Ascending aorta (tissue), 2 donors: ENCODE results near the gene SLC12A5. TPM values are rescaled to one million over a fixed set of nuclear protein-coding genes. Genes with fewer than 3 reads are reported as not detected.
"Not testable (repeated sequence)": the region's sequence is repeated elsewhere in the genome, so short reads cannot be mapped to it uniquely, and the experiment has no call there.

ENCODE experiments used
- DNase-seq, 2 donors: peaks; one replicate each; pipeline ENCODE4 v3.0.0-alpha.2; 2019; ENCODE audit warnings: low spot score in 2 of 2
- H3K27ac ChIP-seq, 2 donors: fragments of 200-600 bp; sonication (generic); one replicate each; pipeline ENCODE4 v1.5.1; 2016 to 2017; ENCODE audit warnings: mild to moderate bottlenecking in 1 of 2
- H3K27me3 ChIP-seq: fragments of 200-600 bp; sonication (generic); one replicate; pipeline ENCODE4 v1.5.1; 2017
- H3K36me3 ChIP-seq, 2 donors: fragments of 200-600 bp; sonication (generic); one replicate each; pipeline ENCODE4 v1.5.1; 2016
- H3K4me1 ChIP-seq, 2 donors: fragments of 200-600 bp; sonication (generic); one replicate each; pipeline ENCODE4 v1.5.1; 2016 to 2017; ENCODE audit warnings: mild to moderate bottlenecking in 1 of 2
- H3K4me3 ChIP-seq, 2 donors: fragments of 200-600 bp; sonication (generic); one replicate each; pipeline ENCODE4 v1.5.1; 2016 to 2017; ENCODE audit warnings: mild to moderate bottlenecking in 1 of 2
- H3K9me3 ChIP-seq, 2 donors: fragments of 200-600 bp; sonication (generic); one replicate each; pipeline ENCODE4 v1.5.1; 2016
- CTCF ChIP-seq, 3 experiments: fragments of 200-600 bp in 2 of 3; fragments of 450-650 bp in 1 of 3; sonication (generic) in 2 of 3; IDR thresholded peaks; one replicate each; pipeline ENCODE4 v1.5.1; 2016 to 2019; ENCODE audit warnings: antibody characterized with exemption in 3 of 3, mild to moderate bottlenecking in 1 of 3, moderate library complexity in 1 of 3
- intact Hi-C: fragments of 100-400 bp; cut with DNase I; formaldehyde crosslinking; loops from one replicate; pipeline ENCODE4 v1.15.1; 2023
- total RNA-seq: library from RNA; depleted of rRNA; stranded (reverse); fragments of >200 nt; gene quantifications from one replicate; pipeline ENCODE4 v1.1.0, GENCODE V29; 2016

The SLC12A5 gene
- total RNA-seq, 1 donor from 2014 or later = not detected

GRCh38 chr20:46088409-46089166 is 59.6 kb downstream of the SLC12A5 start:
- peaks cover 3 to 47% of the 10 kb centered on the region in 2 donors for H3K4me1 ChIP-seq
- no peaks in the 10 kb centered on the region for H3K9me3 ChIP-seq
- H3K4me3 ChIP-seq = peak overlapping the region; percentile 75 to 97
- no peak for DNase-seq
- intact Hi-C loops = loop anchor here (2.0 to 5.0 kb wide), 3 partner anchors 296 to 600 kb away; partner anchors contain the start of genes DNTTIP1, TP53RK and WFDC3
- no peaks in the 10 kb centered on the region for H3K36me3 ChIP-seq
- peak overlapping the region; percentile 99 for H3K27ac ChIP-seq
- TF ChIP-seq CTCF (IDR thresholded peaks at IDR 0.05) = no peak
- H3K27me3 ChIP-seq = no peaks in the 10 kb centered on the region

- intact Hi-C loops = loop anchor here (2.0 to 5.0 kb wide), 3 partner anchors 297 to 600 kb away; partner anchors contain the start of genes DNTTIP1, TP53RK and WFDC3
- Histone ChIP-seq H3K4me3 (peak overlapping the region; percentile 75 to 97), H3K9me3 (no peaks in the 10 kb centered on the region), H3K36me3 (no peaks in the 10 kb centered on the region), H3K4me1 (peaks cover 3 to 42% of the 10 kb centered on the region in 2 donors), H3K27me3 (no peaks in the 10 kb centered on the region), H3K27ac (peak overlapping the region; percentile 99)
- TF ChIP-seq CTCF (IDR thresholded peaks at IDR 0.05) = no peak
- no peak for DNase-seq
These were observed 60.1 kb downstream of the SLC12A5 start for GRCh38 chr20:46089167-46089416.

DNA sequence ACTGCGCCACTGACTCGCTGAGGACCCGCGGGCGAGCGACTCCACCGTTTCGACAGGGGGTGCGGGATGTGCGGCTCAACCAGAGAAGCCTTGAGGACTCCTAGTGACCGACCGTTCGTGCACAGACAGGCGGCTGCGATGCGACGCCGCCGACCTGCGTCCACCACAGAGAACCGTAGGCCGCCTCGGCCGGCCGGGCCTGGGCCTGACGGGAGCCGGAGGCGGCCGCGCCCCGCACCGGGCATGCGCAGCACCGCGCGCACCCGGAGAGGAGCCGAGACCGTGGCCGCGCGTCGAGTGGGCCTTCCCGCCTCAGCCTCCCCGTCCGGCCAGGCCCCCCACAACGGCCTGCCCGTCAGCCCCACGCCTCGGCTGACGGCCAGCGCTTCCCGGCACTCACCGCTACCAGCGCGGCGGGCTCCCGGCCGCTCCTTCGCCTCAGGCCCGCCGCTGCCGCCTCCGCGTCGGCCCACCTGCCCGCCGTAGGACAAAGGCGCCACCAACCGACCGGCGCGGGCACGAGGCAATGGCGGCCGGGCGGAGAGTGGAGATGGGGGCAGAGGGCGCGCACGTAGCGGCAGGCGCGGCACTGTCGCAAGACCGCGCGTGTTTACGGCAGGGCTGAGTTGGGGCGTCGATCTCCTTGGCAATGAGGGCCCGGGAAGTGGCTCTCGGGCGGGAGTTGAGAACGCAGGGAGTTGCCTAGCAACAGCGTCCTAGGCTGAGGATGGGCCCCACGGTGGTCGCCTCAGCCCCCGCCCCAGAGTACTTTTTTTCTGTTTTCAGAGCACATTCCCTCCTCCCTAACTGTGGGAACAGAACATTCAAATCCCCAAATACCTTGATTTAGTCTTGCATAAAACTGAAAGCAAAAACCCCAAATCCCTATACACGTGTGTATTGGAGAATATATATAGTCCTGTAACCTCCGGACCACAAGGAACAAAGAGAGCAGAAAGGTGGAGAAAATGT is 60.7 kb downstream of the SLC12A5 start, which contains the start of gene NCOA5:
NCOA5 (minus strand) TSS at position 546 of the 972 bp plus-strand sequence. CDS start 10,538 bp downstream, outside the sequence.
- H3K36me3 ChIP-seq = no peaks in the 10 kb centered on the region
- intact Hi-C loops = loop anchor here (1.0 to 5.0 kb wide), 4 partner anchors 117 to 599 kb away; partner anchors contain the start of genes DNTTIP1, TP53RK, WFDC3 and ZNF335
- H3K27me3 ChIP-seq = no peaks in the 10 kb centered on the region
- H3K27ac ChIP-seq = peak within 1 kb of the TSS; percentile 99
- peak in 1 of 3 experiments; percentile 27 for TF ChIP-seq CTCF (IDR thresholded peaks at IDR 0.05)
- DNase-seq = peak; percentile 76 to 97
- peaks cover 3 to 36% of the 10 kb centered on the region in 2 donors for H3K4me1 ChIP-seq
- no peaks in the 10 kb centered on the region for H3K9me3 ChIP-seq
- H3K4me3 ChIP-seq = peak within 1 kb of the TSS; percentile 75 to 97

- H3K4me3 ChIP-seq, H3K27me3 ChIP-seq, H3K36me3 ChIP-seq, H3K9me3 ChIP-seq, intact Hi-C loops, DNase-seq, H3K27ac ChIP-seq: not testable (repeated sequence)
- H3K4me1 ChIP-seq = peaks cover 3 to 20% of the 10 kb centered on the region in 2 donors
These were observed 62.9 kb downstream of the SLC12A5 start for GRCh38 chr20:46091622-46092535.

DNA sequence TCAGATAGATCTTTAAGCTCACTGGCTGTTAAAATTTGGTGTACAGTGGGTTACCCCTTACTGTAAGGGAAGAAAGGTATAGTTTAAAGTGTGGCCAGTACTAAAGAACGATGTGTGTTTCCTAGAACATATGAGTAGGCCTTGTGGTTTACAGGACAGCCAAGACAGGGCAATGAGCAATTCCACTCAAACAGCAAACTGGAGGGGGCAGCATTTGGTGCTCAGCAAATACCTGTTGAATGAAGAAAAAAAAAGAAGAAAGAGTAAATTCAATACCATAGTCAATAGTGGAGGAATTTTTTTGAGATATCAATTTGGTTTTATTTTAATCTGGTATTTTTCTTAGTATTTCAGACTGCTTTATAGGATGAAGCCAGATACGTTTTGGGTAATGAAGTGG is 64.5 kb downstream of the SLC12A5 start:
- no peak overlapping the region for H3K4me3 ChIP-seq
- peaks cover 0 to 6% of the 10 kb centered on the region in 2 donors for H3K4me1 ChIP-seq
- intact Hi-C loops = no loop called here
- no peaks in the 10 kb centered on the region for H3K27me3 ChIP-seq
- H3K9me3 ChIP-seq = no peaks in the 10 kb centered on the region
- no peak overlapping the region for H3K27ac ChIP-seq
- no peak for DNase-seq
- H3K36me3 ChIP-seq = no peaks in the 10 kb centered on the region
- TF ChIP-seq CTCF (IDR thresholded peaks at IDR 0.05) = no peak
